HL-60 (cell line): ENCODE measurements around the gene ATP5PO.

Experiments
- REST ChIP-seq: IDR thresholded peaks from 2 replicates; pipeline ENCODE4 v1.6.1; 2012; ENCODE audit warnings: low read depth; ENCODE audit not compliant: insufficient replicate concordance
- TF ChIP-seq, protein P1 (sequence below): IDR thresholded peaks from one replicate; pipeline ENCODE4 v1.5.1; 2011; ENCODE audit warnings: low read length, control low read depth, inconsistent platforms; ENCODE audit not compliant: insufficient read depth

DNA sequence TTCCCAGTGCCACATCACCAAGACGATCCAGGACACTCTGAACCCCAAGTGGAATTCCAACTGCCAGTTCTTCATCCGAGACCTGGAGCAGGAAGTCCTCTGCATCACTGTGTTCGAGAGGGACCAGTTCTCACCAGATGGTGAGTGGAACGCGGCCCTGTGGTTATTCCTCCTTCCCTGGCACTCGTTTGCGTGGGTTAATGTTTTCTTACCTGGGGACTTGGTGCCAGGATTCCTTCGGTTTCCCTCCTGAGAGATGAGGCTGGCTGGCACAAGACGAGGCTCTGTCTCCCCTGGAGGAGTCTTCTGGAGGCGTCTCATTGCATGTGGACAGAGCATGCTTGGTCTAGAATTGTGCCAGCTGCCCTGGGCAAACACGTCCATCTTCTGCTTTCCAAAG lies 29.3 kb downstream of the ATP5PO start:
- TF ChIP-seq, protein P1, sequence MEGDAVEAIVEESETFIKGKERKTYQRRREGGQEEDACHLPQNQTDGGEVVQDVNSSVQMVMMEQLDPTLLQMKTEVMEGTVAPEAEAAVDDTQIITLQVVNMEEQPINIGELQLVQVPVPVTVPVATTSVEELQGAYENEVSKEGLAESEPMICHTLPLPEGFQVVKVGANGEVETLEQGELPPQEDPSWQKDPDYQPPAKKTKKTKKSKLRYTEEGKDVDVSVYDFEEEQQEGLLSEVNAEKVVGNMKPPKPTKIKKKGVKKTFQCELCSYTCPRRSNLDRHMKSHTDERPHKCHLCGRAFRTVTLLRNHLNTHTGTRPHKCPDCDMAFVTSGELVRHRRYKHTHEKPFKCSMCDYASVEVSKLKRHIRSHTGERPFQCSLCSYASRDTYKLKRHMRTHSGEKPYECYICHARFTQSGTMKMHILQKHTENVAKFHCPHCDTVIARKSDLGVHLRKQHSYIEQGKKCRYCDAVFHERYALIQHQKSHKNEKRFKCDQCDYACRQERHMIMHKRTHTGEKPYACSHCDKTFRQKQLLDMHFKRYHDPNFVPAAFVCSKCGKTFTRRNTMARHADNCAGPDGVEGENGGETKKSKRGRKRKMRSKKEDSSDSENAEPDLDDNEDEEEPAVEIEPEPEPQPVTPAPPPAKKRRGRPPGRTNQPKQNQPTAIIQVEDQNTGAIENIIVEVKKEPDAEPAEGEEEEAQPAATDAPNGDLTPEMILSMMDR = no peak
- no peak for TF ChIP-seq REST
